Measurements from ENCODE around the gene PPL. TPM values are rescaled to one million over a fixed set of nuclear protein-coding genes. Genes with fewer than 3 reads are reported as not detected.

PPL gene
- polyA plus RNA-seq, 3 donors = 0.02 TPM; not detected in 2

DNA sequence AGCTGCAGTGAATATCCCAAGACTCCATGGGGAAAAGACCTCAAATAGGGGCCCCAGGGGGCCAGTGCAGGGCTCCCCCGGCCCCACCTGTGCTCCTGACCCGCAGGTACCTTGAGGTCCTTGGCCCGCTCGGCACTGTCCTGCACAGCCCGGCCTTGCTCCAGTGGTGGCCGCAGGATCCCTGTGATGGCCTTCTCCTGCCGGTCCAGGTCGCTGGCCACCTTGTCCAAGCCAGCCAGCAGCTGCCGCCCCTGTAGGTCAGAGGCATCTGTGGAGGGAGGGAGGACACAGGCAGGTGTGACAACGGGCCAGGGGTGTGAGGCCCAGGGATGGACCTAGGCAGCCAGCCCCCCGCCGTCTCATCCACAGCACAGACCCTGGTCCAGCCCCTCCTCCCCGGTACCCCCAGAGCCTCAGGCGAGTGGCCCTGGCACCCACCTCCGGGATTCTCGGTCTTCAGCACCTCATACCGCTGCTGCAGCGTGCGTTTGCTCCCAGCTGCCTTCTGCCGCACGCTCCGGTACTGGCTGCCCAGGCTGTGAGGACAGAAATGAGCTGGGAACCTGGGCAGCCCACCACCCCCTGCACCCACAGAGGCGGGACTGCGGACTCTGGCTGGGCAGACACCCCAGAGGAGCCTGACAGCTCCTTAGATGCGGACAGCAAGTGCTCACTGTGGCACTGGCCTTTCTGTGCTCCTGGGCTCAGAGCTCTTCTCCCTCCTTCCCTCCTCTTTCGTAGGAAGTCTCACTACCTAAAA lies 43.7 kb downstream of the PPL start:
- WGBS (ENCODE audit: insufficient coverage) = 96% methylated on average over 23 of the region's 26 CpGs
- no peaks in the 10 kb centered on the region for H4K20me1 ChIP-seq (ENCODE audit: insufficient read depth, low read length)
- no peaks in the 10 kb centered on the region for H3K27me3 ChIP-seq (ENCODE audit: control insufficient read depth in 2 of 2, insufficient read depth in 2 of 2, low read length in 2 of 2)
- Mint-ChIP-seq H3K27me3 (ENCODE audit: low read depth in 3 of 3) (no peaks in the 10 kb centered on the region), H3K9me3 (peaks cover 0 to 5% (median 2%) of the 10 kb centered on the region in 7 donors), H3K27ac (no peak overlapping the region), H3K4me3 (no peak overlapping the region), H3K36me3 (peaks cover 4 to 6% of the 10 kb centered on the region in 2 donors), H3K4me1 (peaks cover 8% of the 10 kb centered on the region)
- H3K36me3 ChIP-seq (replicated peaks in 1 of 2; ENCODE audit: control insufficient read depth in 1 of 2, insufficient read depth in 2 of 2, low read length in 2 of 2) = no peaks in the 10 kb centered on the region
- no peak overlapping the region for H3K9ac ChIP-seq (ENCODE audit: insufficient read depth, low read length, poor library complexity, severe bottlenecking)
- H2AFZ ChIP-seq (ENCODE audit: insufficient read depth, low read depth, low read length, poor library complexity, severe bottlenecking) = no peak overlapping the region
- H3K4me2 ChIP-seq (replicated peaks; ENCODE audit: extremely low read depth, low read length, poor library complexity, severe bottlenecking) = no peak overlapping the region
- H3K27ac ChIP-seq (ENCODE audit: low read depth in 1 of 2, low read length in 2 of 2) = no peak overlapping the region
- H3K79me2 ChIP-seq (ENCODE audit: insufficient read depth, low read length) = no peaks in the 10 kb centered on the region
- TF ChIP-seq, protein P1, sequence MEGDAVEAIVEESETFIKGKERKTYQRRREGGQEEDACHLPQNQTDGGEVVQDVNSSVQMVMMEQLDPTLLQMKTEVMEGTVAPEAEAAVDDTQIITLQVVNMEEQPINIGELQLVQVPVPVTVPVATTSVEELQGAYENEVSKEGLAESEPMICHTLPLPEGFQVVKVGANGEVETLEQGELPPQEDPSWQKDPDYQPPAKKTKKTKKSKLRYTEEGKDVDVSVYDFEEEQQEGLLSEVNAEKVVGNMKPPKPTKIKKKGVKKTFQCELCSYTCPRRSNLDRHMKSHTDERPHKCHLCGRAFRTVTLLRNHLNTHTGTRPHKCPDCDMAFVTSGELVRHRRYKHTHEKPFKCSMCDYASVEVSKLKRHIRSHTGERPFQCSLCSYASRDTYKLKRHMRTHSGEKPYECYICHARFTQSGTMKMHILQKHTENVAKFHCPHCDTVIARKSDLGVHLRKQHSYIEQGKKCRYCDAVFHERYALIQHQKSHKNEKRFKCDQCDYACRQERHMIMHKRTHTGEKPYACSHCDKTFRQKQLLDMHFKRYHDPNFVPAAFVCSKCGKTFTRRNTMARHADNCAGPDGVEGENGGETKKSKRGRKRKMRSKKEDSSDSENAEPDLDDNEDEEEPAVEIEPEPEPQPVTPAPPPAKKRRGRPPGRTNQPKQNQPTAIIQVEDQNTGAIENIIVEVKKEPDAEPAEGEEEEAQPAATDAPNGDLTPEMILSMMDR (IDR thresholded peaks at IDR 0.05) = no peak
- intact Hi-C loops (cut with micrococcal nuclease) = no loop called here
- H3K9me3 ChIP-seq (replicated peaks in 1 of 2; ENCODE audit: control insufficient read depth in 1 of 2, insufficient read depth in 1 of 2, low read length in 2 of 2) = no peaks in the 10 kb centered on the region
- peaks cover 0 to 2% of the 10 kb centered on the region in 2 donors for H3K4me1 ChIP-seq (ENCODE audit: control insufficient read depth in 1 of 2, insufficient read depth in 2 of 2, low read length in 2 of 2)
- H3K4me3 ChIP-seq (replicated peaks in 1 of 3; ENCODE audit: low read depth in 2 of 3, low read length in 3 of 3) = no peak overlapping the region
- no peak for DNase-seq

DNA sequence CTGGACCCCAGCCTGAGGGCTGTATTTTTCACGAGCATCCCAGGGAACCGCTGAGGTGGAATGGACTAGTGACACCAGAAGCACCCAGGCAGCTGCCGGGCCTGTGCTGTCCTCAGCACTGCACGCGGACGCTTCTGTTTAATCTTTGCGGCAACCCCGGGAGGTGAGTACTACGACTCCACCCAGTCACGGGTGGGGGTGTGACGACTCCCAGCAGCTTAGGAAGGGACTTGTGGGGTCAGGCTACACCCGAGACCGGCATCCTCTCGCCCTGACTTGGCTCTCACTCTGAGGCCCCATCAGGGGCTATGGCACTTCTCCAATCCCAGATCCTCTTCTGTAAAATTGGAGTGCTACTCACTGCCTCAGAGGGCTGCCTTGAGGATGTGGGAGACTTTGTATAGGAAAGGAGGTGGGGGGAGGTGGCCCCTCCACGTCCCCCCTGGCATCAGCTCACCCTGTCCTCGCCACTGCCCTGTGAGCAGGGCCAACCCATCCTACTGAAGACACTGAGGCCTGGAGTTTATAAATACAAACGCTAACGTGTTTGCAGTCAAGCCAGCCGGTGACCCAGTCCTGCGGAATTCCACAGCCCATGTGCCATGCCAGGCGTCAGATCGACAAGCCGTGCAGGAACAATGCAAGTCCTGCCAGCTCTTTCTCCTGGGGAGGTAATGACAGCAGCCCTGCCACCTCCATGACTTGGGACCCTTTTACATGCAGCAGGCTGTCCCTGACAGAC lies 44.4 kb downstream of the PPL start:
- 57% methylated on average over 18 of the region's 23 CpGs for WGBS (ENCODE audit: insufficient coverage)
- H3K4me1 Mint-ChIP-seq = peaks cover 8% of the 10 kb centered on the region
- no peak overlapping the region for H3K27ac ChIP-seq (ENCODE audit: low read depth in 1 of 2, low read length in 2 of 2)
- H3K4me1 ChIP-seq (ENCODE audit: control insufficient read depth in 1 of 2, insufficient read depth in 2 of 2, low read length in 2 of 2) = peaks cover 0 to 2% of the 10 kb centered on the region in 2 donors
- H3K9me3 Mint-ChIP-seq = peaks cover 0 to 2% (median 0%) of the 10 kb centered on the region in 7 donors
- no peak overlapping the region for H2AFZ ChIP-seq (ENCODE audit: insufficient read depth, low read depth, low read length, poor library complexity, severe bottlenecking)
- no peak overlapping the region for H3K27ac Mint-ChIP-seq
- H3K9ac ChIP-seq (ENCODE audit: insufficient read depth, low read length, poor library complexity, severe bottlenecking) = no peak overlapping the region
- DNase-seq = no peak
- no peak overlapping the region for H3K4me2 ChIP-seq (replicated peaks; ENCODE audit: extremely low read depth, low read length, poor library complexity, severe bottlenecking)
- intact Hi-C loops (cut with micrococcal nuclease) = no loop called here
- H3K36me3 Mint-ChIP-seq = peaks cover 4 to 6% of the 10 kb centered on the region in 2 donors
- H4K20me1 ChIP-seq (ENCODE audit: insufficient read depth, low read length) = no peaks in the 10 kb centered on the region
- peaks cover 0 to 4% of the 10 kb centered on the region in 2 donors for H3K36me3 ChIP-seq (replicated peaks in 1 of 2; ENCODE audit: control insufficient read depth in 1 of 2, insufficient read depth in 2 of 2, low read length in 2 of 2)
- H3K79me2 ChIP-seq (ENCODE audit: insufficient read depth, low read length) = no peaks in the 10 kb centered on the region
- TF ChIP-seq, protein P1 (IDR thresholded peaks at IDR 0.05) = no peak
- no peaks in the 10 kb centered on the region for H3K27me3 Mint-ChIP-seq (ENCODE audit: low read depth in 3 of 3)
- no peaks in the 10 kb centered on the region for H3K27me3 ChIP-seq (ENCODE audit: control insufficient read depth in 2 of 2, insufficient read depth in 2 of 2, low read length in 2 of 2)
- H3K4me3 Mint-ChIP-seq = no peak overlapping the region
- H3K4me3 ChIP-seq (replicated peaks in 1 of 3; ENCODE audit: low read depth in 2 of 3, low read length in 3 of 3) = no peak overlapping the region
- H3K9me3 ChIP-seq (replicated peaks in 1 of 2; ENCODE audit: control insufficient read depth in 1 of 2, insufficient read depth in 1 of 2, low read length in 2 of 2) = no peaks in the 10 kb centered on the region
